Bronchial epithelial cell (primary cell): ENCODE data around the gene TMEM200B. TPM values are rescaled to one million over a fixed set of nuclear protein-coding genes. Genes with fewer than 3 reads are reported as not detected.

ENCODE experiments used
- DNase-seq: peaks from one replicate; pipeline ENCODE4 v3.0.0-alpha.2; 2010; ENCODE audit warnings: low read depth
- FAIRE-seq: peaks from 2 replicates; lab custom pipeline; 2011; peaks lifted over from hg19 to GRCh38; lab: Jason Lieb, UNC
- H3K27me3 ChIP-seq: 2 replicates; pipeline ENCODE4 v1.5.1; 2011; ENCODE audit warnings: low read length; ENCODE audit not compliant: control insufficient read depth, insufficient read depth
- H3K36me3 ChIP-seq: 2 replicates; pipeline ENCODE4 v1.5.1; 2011; ENCODE audit warnings: low read length; ENCODE audit not compliant: control insufficient read depth, insufficient read depth
- H3K4me3 ChIP-seq: 2 replicates; pipeline ENCODE4 v1.5.1; 2011; ENCODE audit warnings: mild to moderate bottlenecking, low read depth, low read length, control low read depth
- CTCF ChIP-seq: IDR thresholded peaks from 2 replicates; pipeline ENCODE4 v1.5.1; 2011; ENCODE audit warnings: mild to moderate bottlenecking, moderate library complexity, low read length, control low read depth, inconsistent platforms; ENCODE audit not compliant: insufficient read depth, severe bottlenecking
- total RNA-seq: library from RNA; depleted of rRNA; stranded (reverse); fragments of >200 nt; gene quantifications from 2 replicates; pipeline ENCODE4 v1.2.1, GENCODE V29; 2014

The TMEM200B gene
- total RNA-seq, 1 donor from 2014 or later, result 1.1 TPM

- no peak overlapping the region for H3K4me3 ChIP-seq
- FAIRE-seq (peak; percentile 47), DNase-seq (no peak)
- peaks cover 3% of the 10 kb centered on the region for H3K36me3 ChIP-seq
- TF ChIP-seq CTCF, result no peak
- peaks cover 17% of the 10 kb centered on the region for H3K27me3 ChIP-seq
Measured at GRCh38 chr1:29120367-29120766, 3.3 kb downstream of the TMEM200B start.

- no peak overlapping the region for H3K4me3 ChIP-seq
- no peak for DNase-seq
- no peak for TF ChIP-seq CTCF
- H3K27me3 ChIP-seq, result peaks cover 15% of the 10 kb centered on the region
- peaks cover 3% of the 10 kb centered on the region for H3K36me3 ChIP-seq
- no peak for FAIRE-seq
Measured at GRCh38 chr1:29119121-29119929, 4.4 kb downstream of the TMEM200B start.

- peaks cover 3% of the 10 kb centered on the region for H3K36me3 ChIP-seq
- TF ChIP-seq CTCF, result no peak
- H3K27me3 ChIP-seq, result peaks cover 6% of the 10 kb centered on the region
- FAIRE-seq, result no peak
- no peak overlapping the region for H3K4me3 ChIP-seq
- DNase-seq, result no peak
Measured at GRCh38 chr1:29117381-29117780, 6.3 kb downstream of the TMEM200B start.

DNA sequence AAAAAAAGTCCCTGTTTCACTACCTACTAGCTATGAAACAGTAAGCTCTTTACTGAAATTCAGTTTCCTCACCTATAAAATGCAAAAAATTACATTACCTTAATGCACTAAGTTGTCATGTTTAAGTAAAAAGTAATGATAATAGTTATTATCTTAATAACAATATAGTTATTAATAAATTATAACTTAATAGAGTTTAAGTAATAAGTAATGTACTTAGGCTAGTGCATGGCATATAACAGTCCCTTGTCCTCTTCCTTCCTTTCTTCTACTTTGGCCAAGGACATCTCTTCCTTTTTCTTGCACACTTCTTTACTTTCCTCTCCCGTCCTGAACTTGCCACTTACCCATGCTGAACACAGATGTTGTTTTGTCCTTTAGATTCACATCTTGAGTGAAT lies 9.0 kb downstream of the TMEM200B start:
- H3K36me3 ChIP-seq, result peaks cover 5% of the 10 kb centered on the region
- H3K4me3 ChIP-seq, result no peak overlapping the region
- no peaks in the 10 kb centered on the region for H3K27me3 ChIP-seq
- FAIRE-seq, result no peak
- TF ChIP-seq CTCF, result no peak
- DNase-seq, result no peak

DNA sequence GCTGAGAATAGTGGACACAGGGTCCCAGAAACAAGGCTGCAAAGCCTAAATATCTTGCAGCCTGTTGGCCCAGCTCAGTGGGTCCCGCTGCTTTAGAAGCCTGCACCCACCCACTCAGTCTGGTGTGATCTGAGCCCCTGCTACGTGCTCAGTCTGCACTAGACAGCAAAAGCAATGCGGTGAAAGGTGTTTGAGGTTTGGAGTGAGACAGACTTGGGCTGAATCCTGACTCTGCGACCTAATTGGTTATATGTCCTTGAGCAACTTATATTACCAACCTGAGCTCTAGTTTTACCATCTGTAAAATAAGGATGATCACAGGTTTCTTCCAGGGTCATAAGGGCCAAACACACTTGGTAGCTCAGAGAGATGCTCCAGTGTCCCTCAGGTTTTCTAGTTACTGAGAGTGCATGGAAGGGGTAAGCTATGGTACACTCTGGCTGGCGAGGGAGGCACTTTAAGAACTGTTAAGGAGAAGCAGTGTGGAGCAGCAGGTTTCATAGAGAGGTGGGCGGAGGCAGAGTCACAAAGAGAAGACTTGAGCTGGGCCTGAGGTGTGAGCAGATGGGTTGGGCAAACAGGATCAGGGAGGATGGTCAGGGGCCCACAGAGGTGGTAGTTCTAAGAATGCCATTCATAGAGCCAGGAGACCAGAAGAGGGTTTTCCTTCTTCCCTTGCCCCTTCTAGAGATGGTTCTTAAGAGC lies 10.1 kb downstream of the TMEM200B start:
- Histone ChIP-seq H3K4me3 (no peak overlapping the region), H3K36me3 (peaks cover 6% of the 10 kb centered on the region), H3K27me3 (no peaks in the 10 kb centered on the region)
- DNase-seq (no peak), FAIRE-seq (no peak)
- TF ChIP-seq CTCF, result no peak
